LNCAP (cell line): ENCODE data around the gene ADAMTS18.

Experiments used
- TF ChIP-seq, protein P1 (sequence below): fragments of 450-650 bp; IDR thresholded peaks from 2 replicates; pipeline ENCODE4 v1.5.1; 2017; ENCODE audit warnings: mild to moderate bottlenecking

Gene ADAMTS18

DNA sequence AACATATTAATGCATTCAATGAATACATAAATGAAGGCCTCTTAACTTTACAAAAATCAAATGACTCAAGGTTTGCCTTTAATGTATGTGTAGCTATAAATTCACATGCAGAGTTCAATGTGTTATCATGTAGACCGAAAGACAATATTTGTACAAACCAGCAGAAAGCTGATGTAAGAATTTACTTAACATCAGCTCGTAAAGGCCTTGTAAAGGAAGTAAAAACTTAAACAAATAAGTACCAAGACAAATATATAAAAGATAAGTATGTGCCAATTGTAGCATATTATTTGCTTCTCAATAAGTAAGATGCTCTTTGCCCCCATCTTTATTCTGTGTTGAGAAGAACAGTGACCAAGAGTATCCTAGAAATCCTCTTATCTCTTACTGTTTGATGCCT is 130.0 kb downstream of the ADAMTS18 start:
- TF ChIP-seq, protein P1, sequence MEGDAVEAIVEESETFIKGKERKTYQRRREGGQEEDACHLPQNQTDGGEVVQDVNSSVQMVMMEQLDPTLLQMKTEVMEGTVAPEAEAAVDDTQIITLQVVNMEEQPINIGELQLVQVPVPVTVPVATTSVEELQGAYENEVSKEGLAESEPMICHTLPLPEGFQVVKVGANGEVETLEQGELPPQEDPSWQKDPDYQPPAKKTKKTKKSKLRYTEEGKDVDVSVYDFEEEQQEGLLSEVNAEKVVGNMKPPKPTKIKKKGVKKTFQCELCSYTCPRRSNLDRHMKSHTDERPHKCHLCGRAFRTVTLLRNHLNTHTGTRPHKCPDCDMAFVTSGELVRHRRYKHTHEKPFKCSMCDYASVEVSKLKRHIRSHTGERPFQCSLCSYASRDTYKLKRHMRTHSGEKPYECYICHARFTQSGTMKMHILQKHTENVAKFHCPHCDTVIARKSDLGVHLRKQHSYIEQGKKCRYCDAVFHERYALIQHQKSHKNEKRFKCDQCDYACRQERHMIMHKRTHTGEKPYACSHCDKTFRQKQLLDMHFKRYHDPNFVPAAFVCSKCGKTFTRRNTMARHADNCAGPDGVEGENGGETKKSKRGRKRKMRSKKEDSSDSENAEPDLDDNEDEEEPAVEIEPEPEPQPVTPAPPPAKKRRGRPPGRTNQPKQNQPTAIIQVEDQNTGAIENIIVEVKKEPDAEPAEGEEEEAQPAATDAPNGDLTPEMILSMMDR: no peak

DNA sequence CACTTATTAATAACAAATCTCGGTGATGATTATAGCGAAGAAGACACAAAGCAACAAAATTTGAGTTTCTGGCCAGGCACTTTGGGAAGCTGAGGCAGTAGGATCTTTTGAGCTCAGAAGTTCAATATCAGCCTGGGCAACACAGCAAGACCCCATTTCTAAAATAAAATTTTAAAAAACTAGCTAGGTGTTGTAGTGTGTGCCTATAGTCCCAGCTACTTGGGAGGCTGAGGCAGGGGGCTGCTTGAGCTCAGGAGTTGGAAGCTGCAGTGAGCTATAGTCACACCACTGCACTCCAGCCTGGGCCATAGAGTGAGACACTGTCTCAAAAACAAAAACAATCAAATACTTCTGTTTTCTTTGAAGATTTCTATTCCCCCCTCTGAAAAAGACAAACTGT is 130.7 kb downstream of the ADAMTS18 start:
- TF ChIP-seq, protein P1: no peak

DNA sequence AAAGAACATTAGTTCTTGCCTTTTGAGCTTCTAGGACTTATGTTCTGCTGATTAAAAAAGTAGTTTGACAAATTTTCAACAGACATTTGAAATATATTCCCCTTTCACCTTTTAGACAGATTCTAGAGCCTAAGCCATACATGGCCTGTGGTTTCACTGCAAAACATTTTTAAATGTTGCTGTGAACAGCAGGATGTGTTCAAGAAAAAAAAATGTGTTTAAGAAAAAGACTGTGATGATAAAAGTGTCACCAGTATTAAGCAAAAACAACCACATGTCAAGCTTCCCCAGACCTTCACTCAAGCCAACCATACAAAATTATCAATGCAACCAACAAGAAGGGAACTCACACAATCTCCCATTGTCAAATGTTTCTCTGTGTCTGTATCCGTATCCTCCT is 132.2 kb downstream of the ADAMTS18 start:
- TF ChIP-seq, protein P1: no peak

DNA sequence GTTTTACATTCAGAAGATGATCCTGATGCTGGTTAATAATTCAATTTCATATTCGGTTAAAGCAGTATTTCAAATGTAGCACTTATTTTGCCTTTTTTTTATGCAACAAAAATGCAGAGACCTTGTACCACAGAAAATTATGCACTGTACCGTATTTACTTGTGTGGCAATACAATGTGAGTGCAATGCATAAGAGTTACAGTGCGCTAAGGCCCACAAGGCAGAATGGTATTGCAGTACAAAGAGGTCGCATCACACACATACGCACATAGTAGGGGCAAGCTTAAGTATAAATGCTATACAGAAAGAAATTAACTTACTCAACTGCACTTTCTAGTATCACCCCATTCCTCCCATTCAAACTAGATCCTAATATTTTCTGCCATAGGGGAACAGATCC is 132.6 kb downstream of the ADAMTS18 start:
- TF ChIP-seq, protein P1: no peak

DNA sequence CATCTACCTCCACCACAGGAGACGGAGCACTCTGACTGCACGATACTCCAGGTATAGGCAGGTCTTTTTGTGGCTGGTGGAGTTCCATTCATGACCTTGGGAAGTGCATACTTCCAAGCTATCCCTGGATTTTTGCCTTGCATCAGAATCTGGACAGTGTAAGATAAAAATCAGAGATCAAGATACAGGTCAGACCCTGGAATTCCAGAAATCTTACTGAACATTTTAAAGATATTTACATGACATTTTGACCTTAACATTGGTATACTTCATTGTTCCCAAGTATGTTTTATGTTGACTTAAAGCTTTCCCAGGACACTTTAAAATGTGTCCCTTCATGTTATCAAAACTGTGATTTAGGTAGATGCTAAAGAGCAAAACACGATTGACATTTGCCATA is 134.6 kb downstream of the ADAMTS18 start:
- TF ChIP-seq, protein P1: no peak

DNA sequence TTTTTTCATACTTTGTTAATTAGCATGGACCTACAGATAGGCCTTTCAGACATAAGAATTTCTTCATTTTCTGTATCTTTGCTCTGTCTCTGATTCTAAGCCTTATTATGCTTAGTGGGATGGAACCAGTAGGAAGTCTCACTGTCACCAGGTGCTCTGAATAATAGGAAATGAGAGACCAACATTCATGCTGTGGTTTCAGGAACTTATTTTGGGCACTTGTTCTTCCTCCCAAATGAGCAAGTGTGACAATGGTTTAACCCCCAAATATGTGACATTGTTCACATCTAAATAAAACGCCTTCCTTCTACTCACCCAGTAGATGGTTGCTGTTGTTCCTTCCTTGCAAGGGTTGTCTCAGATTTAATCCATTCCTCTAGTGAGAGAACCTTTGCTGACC is 135.4 kb downstream of the ADAMTS18 start:
- TF ChIP-seq, protein P1: no peak

DNA sequence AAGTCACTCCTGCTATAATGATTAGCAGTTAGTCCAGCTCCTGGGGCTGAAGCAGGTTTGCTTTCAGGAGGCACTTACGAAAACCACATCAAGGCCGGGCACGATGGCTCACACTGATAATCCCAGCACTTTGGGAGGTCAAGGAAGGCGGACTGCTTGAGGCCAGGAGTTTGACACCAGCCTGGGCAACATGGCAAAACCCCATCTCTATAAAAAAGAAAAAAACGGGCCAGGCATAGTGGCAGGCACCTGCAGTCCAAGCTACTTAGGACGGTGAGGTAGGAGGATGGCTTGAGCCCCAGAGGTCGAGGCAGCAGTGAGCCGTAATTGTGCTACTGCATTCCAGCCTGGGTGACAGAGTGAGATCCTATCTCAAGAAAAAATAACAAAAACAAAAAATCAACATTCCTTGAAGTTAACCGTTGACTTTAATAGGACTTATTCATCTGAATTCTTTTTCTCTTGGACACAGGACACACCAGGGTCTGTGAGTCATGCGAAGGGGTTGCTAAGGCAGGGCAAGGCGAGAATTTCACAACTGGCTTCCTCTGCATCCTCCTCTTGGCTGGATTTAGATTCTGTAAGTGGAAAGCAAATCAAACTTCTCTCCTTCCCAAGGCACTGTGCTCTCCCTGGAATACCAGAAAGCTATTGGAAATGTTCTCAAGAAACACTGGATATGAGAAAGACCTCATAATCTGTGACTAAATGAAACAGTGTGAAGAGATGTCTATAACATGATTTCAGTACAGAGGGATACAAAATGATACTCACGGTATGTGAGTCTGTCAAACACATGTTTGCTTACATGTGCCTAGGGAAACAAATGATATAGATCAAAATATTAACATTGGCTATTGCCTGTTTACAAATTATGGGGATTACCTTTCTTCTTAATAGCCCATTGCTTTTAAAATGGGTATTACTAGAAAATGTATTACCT is 136.1 kb downstream of the ADAMTS18 start:
- TF ChIP-seq, protein P1: no peak
